Neural cell (in vitro differentiated cells): ENCODE data around the gene F11R. TPM values are rescaled to one million over a fixed set of nuclear protein-coding genes. Genes with fewer than 3 reads are reported as not detected.

ENCODE experiments used
- H2AFZ ChIP-seq: fragments of 200-600, 300-800 bp; sonication (generic), shearing (Covaris generic); 2 replicates; pipeline ENCODE4 v1.6.0; 2014; ENCODE audit warnings: low read depth, mild to moderate bottlenecking, antibody characterized with exemption, low read length, moderate library complexity
- H3F3A ChIP-seq: fragments of 200-600 bp; shearing (Covaris generic); 2 replicates; pipeline ENCODE4 v1.6.1; 2016; ENCODE audit warnings: mild to moderate bottlenecking, moderate library complexity, mixed read lengths, antibody characterized with exemption, low read length; ENCODE audit not compliant: insufficient read depth, poor library complexity, severe bottlenecking
- H3K27ac ChIP-seq: fragments of 200-600, 300-800 bp; sonication (generic), shearing (Covaris generic); 2 replicates; pipeline ENCODE4 v1.5.1; 2014; ENCODE audit warnings: mild to moderate bottlenecking, low read length, moderate library complexity
- H3K27me3 ChIP-seq: fragments of 300-800, 200-600 bp; sonication (generic), shearing (Covaris generic); 2 replicates; pipeline ENCODE4 v1.6.0; 2014; ENCODE audit warnings: mild to moderate bottlenecking, low read depth, low read length, moderate library complexity; ENCODE audit not compliant: insufficient read depth
- H3K36me3 ChIP-seq: fragments of 300-800, 200-600 bp; sonication (generic), shearing (Covaris generic); 2 replicates; pipeline ENCODE4 v1.5.1; 2014; ENCODE audit warnings: mild to moderate bottlenecking, antibody characterized with exemption, low read length, moderate library complexity; ENCODE audit not compliant: insufficient read depth
- H3K4me2 ChIP-seq: fragments of 300-800, 200-600 bp; sonication (generic), shearing (Covaris generic); 2 replicates; pipeline ENCODE4 v1.6.0; 2014; ENCODE audit warnings: mild to moderate bottlenecking, low read length
- H3K4me3 ChIP-seq: fragments of 300-800, 200-600 bp; sonication (generic), shearing (Covaris generic); 2 replicates; pipeline ENCODE4 v1.5.1; 2014; ENCODE audit warnings: mild to moderate bottlenecking, low read length, moderate library complexity
- H3K79me2 ChIP-seq: fragments of 200-600 bp; shearing (Covaris generic); replicated peaks from 2 replicates; pipeline ENCODE4 v1.6.0; 2014; ENCODE audit warnings: mild to moderate bottlenecking, low read length, moderate library complexity; ENCODE audit not compliant: insufficient read depth
- H3K9ac ChIP-seq: fragments of 300-800, 200-600 bp; sonication (generic), shearing (Covaris generic); 2 replicates; pipeline ENCODE4 v1.6.1; 2016; ENCODE audit warnings: mild to moderate bottlenecking, low read length, mixed read lengths
- H3K9me2 ChIP-seq: fragments of 200-600 bp; shearing (Covaris generic); 2 replicates; pipeline ENCODE4 v1.6.1; 2016; ENCODE audit warnings: mild to moderate bottlenecking, low read length, mixed read lengths; ENCODE audit not compliant: insufficient read depth
- H3K9me3 ChIP-seq: fragments of 200-600, 300-800 bp; sonication (generic), shearing (Covaris generic); 2 replicates; pipeline ENCODE4 v1.6.1; 2016; ENCODE audit warnings: mild to moderate bottlenecking, mixed run types, low read length, moderate library complexity, mixed read lengths
- H4K20me1 ChIP-seq: fragments of 200-600 bp; shearing (Covaris generic); 2 replicates; pipeline ENCODE4 v1.6.1; 2016; ENCODE audit warnings: mild to moderate bottlenecking, mixed run types; ENCODE audit not compliant: insufficient read depth
- CTCF ChIP-seq: fragments of 450-650 bp; IDR thresholded peaks from 2 replicates; pipeline ENCODE4 v1.5.1; 2014; ENCODE audit warnings: antibody characterized with exemption, mild to moderate bottlenecking, moderate library complexity; ENCODE audit not compliant: poor library complexity, severe bottlenecking
- EP300 ChIP-seq: fragments of 450-650 bp; conservative IDR thresholded peaks from 2 replicates; pipeline ENCODE4 v1.6.1; 2014; ENCODE audit warnings: antibody characterized with exemption, mild to moderate bottlenecking, moderate library complexity; ENCODE audit not compliant: poor library complexity, severe bottlenecking
- EZH2 ChIP-seq: fragments of 200-600, 300-800 bp; shearing (Covaris generic), sonication (generic); IDR thresholded peaks from 2 replicates; pipeline ENCODE4 v1.6.1; 2014; ENCODE audit warnings: antibody characterized with exemption, low read length, borderline replicate concordance, mild to moderate bottlenecking; ENCODE audit not compliant: insufficient read depth, poor library complexity, severe bottlenecking
- MXI1 ChIP-seq: fragments of 450-650 bp; conservative IDR thresholded peaks from 2 replicates; pipeline ENCODE4 v1.6.1; 2014; ENCODE audit warnings: antibody characterized with exemption, mild to moderate bottlenecking; ENCODE audit not compliant: poor library complexity, severe bottlenecking
- POLR2AphosphoS5 ChIP-seq: IDR thresholded peaks from 2 replicates; pipeline ENCODE4 v1.6.1; 2012
- RAD21 ChIP-seq: fragments of 450-650 bp; conservative IDR thresholded peaks from 2 replicates; pipeline ENCODE4 v1.6.1; 2014; ENCODE audit warnings: antibody characterized with exemption, mild to moderate bottlenecking, moderate library complexity
- SMC3 ChIP-seq: fragments of 450-650 bp; conservative IDR thresholded peaks from 2 replicates; pipeline ENCODE4 v1.6.1; 2014; ENCODE audit warnings: antibody characterized with exemption, mild to moderate bottlenecking, moderate library complexity; ENCODE audit not compliant: poor library complexity
- TAF1 ChIP-seq: IDR thresholded peaks from 2 replicates; pipeline ENCODE4 v1.6.1; 2012; ENCODE audit warnings: low read depth
- polyA plus RNA-seq: library from polyadenylated mRNA; depleted of rRNA; stranded (reverse); fragments of >200 nt; gene quantifications from 2 replicates; pipeline ENCODE4 v1.2.3, GENCODE V29; 2014
- TF ChIP-seq, protein P1 (sequence below): IDR thresholded peaks from 2 replicates; pipeline ENCODE4 v1.6.1; 2012; ENCODE audit warnings: borderline replicate concordance

F11R gene
- polyA plus RNA-seq, 1 donor from 2014 or later: 7.3 TPM

DNA sequence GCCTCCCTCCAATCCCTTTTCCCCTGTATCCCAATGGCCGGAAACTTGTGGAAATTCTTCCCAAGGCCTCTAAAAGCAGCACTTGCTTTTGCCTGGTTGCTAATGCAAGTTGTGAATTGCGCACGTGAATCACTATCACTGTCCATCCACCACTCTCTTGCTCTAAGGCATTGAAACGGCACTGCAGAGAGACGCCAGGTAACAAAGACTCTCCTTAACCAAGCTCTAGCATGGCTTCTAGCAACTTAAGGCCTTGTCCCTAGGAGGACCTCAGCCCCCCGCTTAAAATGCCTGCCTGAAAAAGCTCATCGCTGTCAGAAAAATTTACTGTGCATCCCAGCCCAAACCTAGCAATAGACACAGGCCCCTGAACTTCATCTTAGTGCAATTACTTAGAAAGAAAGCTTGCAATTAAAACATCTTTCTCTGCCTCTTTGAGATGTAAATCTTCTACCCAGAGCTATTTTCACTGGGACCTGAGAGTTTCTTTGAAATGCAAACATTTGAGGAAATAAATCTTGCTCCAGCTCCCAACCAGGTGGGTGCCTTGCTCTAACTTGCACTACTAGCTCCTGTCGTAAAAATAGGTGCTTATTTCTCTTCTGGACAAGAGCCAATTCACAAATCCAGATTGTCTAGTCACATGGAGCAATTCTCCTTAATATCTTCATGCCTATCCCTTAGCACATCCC, 33.4 kb downstream of the F11R start:
- Histone ChIP-seq H2AFZ (no peak overlapping the region), H3K79me2 (no peaks in the 10 kb centered on the region), H3F3A (no peaks in the 10 kb centered on the region), H3K9me2 (no peaks in the 10 kb centered on the region), H3K4me2 (no peak overlapping the region), H3K36me3 (no peaks in the 10 kb centered on the region), H3K4me3 (no peak overlapping the region), H3K9ac (no peak overlapping the region), H3K27me3 (peaks cover 4% of the 10 kb centered on the region), H3K27ac (no peak overlapping the region), H3K9me3 (no peaks in the 10 kb centered on the region), H4K20me1 (no peaks in the 10 kb centered on the region)
- TF ChIP-seq POLR2AphosphoS5: no peak
- TF ChIP-seq EZH2: no peak
- TF ChIP-seq TAF1: no peak
- TF ChIP-seq, protein P1, sequence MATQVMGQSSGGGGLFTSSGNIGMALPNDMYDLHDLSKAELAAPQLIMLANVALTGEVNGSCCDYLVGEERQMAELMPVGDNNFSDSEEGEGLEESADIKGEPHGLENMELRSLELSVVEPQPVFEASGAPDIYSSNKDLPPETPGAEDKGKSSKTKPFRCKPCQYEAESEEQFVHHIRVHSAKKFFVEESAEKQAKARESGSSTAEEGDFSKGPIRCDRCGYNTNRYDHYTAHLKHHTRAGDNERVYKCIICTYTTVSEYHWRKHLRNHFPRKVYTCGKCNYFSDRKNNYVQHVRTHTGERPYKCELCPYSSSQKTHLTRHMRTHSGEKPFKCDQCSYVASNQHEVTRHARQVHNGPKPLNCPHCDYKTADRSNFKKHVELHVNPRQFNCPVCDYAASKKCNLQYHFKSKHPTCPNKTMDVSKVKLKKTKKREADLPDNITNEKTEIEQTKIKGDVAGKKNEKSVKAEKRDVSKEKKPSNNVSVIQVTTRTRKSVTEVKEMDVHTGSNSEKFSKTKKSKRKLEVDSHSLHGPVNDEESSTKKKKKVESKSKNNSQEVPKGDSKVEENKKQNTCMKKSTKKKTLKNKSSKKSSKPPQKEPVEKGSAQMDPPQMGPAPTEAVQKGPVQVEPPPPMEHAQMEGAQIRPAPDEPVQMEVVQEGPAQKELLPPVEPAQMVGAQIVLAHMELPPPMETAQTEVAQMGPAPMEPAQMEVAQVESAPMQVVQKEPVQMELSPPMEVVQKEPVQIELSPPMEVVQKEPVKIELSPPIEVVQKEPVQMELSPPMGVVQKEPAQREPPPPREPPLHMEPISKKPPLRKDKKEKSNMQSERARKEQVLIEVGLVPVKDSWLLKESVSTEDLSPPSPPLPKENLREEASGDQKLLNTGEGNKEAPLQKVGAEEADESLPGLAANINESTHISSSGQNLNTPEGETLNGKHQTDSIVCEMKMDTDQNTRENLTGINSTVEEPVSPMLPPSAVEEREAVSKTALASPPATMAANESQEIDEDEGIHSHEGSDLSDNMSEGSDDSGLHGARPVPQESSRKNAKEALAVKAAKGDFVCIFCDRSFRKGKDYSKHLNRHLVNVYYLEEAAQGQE: no peak
- no peak for TF ChIP-seq CTCF
- TF ChIP-seq RAD21: no peak
- no peak for TF ChIP-seq MXI1
- TF ChIP-seq EP300: no peak
- no peak for TF ChIP-seq SMC3

GRCh38 chr1:160985723-160986122, 35.2 kb downstream of the F11R start:
- Histone ChIP-seq H3K27ac (no peak overlapping the region), H3K4me2 (no peak overlapping the region)

More at GRCh38 chr1:160985723-160986122, 35.2 kb downstream of the F11R start:
- no peaks in the 10 kb centered on the region for H3K79me2 ChIP-seq
- H3K9ac ChIP-seq: no peak overlapping the region
- no peak overlapping the region for H3K4me3 ChIP-seq
- TF ChIP-seq CTCF (no peak), TAF1 (no peak), RAD21 (no peak), MXI1 (no peak), EZH2 (no peak), POLR2AphosphoS5 (no peak), EP300 (no peak), SMC3 (no peak)
- TF ChIP-seq, protein P1: no peak
- no peaks in the 10 kb centered on the region for H3F3A ChIP-seq
- H3K27me3 ChIP-seq: peaks cover 20% of the 10 kb centered on the region
- no peaks in the 10 kb centered on the region for H4K20me1 ChIP-seq
- no peaks in the 10 kb centered on the region for H3K9me2 ChIP-seq
- no peaks in the 10 kb centered on the region for H3K36me3 ChIP-seq
- H2AFZ ChIP-seq: no peak overlapping the region
- no peaks in the 10 kb centered on the region for H3K9me3 ChIP-seq
